GM19438 (cell line): ENCODE measurements around the gene COG8.
"Not testable (repeated sequence)": the region's sequence is repeated elsewhere in the genome, so short reads cannot be mapped to it uniquely, and the experiment has no call there.

Experiments used
- ATAC-seq: cut with Tn5 transposase; IDR thresholded peaks from one replicate; pipeline ENCODE4 v1.9.1; 2021; ENCODE audit warnings: low read depth; ENCODE audit not compliant: unreplicated experiment

Gene COG8

GRCh38 chr16:69319826-69320739 lies 19.3 kb downstream of the COG8 start:
- no peak for ATAC-seq

GRCh38 chr16:69319381-69319780 lies 20.0 kb downstream of the COG8 start:
- no peak for ATAC-seq

- ATAC-seq = no peak
Measured at GRCh38 chr16:69318911-69319289, 20.5 kb downstream of the COG8 start.

DNA sequence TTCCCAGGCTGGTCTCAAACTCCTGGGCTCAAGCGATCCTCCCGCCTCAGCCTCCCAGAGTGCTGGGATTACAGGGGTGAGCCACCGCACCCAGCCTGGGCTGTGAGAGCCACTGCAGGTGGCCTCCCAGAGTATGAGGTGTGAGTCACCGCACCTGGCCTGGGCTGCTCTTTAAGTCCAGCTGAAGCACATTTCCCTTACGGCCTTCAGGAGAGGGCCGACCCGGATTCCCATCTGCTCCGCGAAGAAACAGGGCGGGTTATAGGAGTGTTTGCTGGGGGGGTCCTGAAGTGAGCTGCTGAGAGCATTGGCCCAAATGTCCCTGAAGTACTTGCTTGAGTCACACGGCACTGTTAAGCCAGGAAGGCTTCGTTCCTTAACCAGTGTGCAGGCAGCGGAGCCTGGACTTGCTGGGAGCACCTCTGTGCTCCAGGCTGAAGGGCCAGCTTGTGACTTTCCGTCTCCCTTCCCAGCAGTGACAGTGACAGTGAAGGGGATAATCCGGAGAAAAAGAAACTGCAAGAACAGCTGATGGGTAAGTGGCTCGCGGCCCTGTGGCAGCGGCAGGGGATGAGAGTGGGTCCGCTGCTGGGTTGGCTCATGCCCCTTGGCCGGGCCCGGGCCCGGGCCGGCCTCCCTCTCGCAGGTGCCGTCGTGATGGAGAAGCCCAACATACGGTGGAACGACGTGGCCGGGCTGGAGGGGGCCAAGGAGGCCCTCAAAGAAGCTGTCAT lies 21.0 kb downstream of the COG8 start:
- no peak for ATAC-seq

GRCh38 chr16:69316595-69317034 lies 22.7 kb downstream of the COG8 start:
- ATAC-seq = no peak

GRCh38 chr16:69315486-69316311 lies 23.7 kb downstream of the COG8 start:
- ATAC-seq = no peak

GRCh38 chr16:69314534-69314933 lies 24.8 kb downstream of the COG8 start:
- no peak for ATAC-seq

- no peak for ATAC-seq
Measured at GRCh38 chr16:69313469-69313868, 25.9 kb downstream of the COG8 start.

- peak; percentile 51 for ATAC-seq
Measured at GRCh38 chr16:69311533-69312387, 27.6 kb downstream of the COG8 start.

GRCh38 chr16:69310653-69311532 lies 28.5 kb downstream of the COG8 start, which contains the start of gene VPS4A:
Gene VPS4A, plus strand, starts transcription at chr16:69311350. Its CDS starts 162 bp downstream, at chr16:69311512.
- peak; percentile 93 for ATAC-seq

GRCh38 chr16:69309316-69309715 lies 30.0 kb downstream of the COG8 start:
- no peak for ATAC-seq

DNA sequence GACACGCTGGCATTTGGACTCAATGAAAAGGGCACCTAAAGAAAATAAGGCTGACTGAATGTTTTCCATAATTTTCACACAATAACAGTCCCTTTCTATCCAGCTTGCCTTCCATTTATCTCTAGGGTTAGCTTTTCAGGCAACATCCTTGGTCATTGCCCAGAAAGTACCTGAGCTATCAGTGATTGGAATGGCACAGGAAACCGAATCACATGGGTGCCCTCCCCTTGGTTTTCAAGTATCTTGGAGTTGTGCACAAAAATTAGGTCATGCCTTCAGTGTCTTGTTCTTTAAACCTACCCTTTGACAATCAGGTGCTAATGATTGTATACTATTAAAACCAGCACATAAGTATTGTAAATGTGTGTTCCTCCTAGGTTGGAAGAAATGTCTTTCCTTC lies 31.5 kb downstream of the COG8 start:
- no peak for ATAC-seq

DNA sequence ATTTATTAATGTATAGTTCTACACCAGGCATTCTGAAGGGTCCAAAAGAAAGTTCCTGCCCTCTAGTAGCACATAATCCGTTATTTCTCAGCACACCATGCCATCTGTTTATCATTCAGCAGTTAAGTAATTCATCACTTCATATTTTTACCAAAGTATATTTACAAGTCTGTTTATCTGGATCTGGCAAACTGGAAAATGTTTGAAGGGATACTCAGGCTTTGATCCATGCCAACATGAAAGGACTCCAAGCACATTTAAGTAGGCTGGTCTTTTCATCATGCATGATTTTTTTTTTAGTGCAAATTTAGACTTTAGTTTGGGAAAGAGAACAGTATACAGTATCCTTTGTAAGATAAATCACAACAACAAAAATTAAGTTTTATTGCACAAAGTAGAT lies 32.3 kb downstream of the COG8 start:
- no peak for ATAC-seq

- ATAC-seq = no peak
Measured at GRCh38 chr16:69306031-69306430, 33.3 kb downstream of the COG8 start.

GRCh38 chr16:69302301-69302700 lies 37.1 kb downstream of the COG8 start:
- ATAC-seq = no peak

GRCh38 chr16:69301861-69302260 lies 37.5 kb downstream of the COG8 start:
- no peak for ATAC-seq

- no peak for ATAC-seq
Measured at GRCh38 chr16:69301187-69301586, 38.2 kb downstream of the COG8 start.

GRCh38 chr16:69298261-69298660 lies 41.1 kb downstream of the COG8 start:
- ATAC-seq = no peak

GRCh38 chr16:69296771-69297170 lies 42.6 kb downstream of the COG8 start:
- ATAC-seq = not testable (repeated sequence)
